Caki2 (cell line): Measurements from ENCODE around the gene CCDC92. TPM values are rescaled to one million over a fixed set of nuclear protein-coding genes. Genes with fewer than 3 reads are reported as not detected.
"Not testable (repeated sequence)": the region's sequence is repeated elsewhere in the genome, so short reads cannot be mapped to it uniquely, and the experiment has no call there.

Experiments
- DNase-seq: peaks from one replicate; pipeline ENCODE4 v3.0.0-alpha.2; 2015; ENCODE audit warnings: low read depth
- in situ Hi-C: cut with HindIII; loops from 2 replicates; pipeline ENCODE4 v1.10.0; 2016; ENCODE audit warnings: low sequenced_read_pairs, low pct_unique_long_range_greater_than_20kb, mixed read lengths
- total RNA-seq: library from RNA; depleted of rRNA; stranded (reverse); fragments of >200 nt; shearing (Covaris generic); gene quantifications from 2 replicates; pipeline ENCODE4 v1.2.3, GENCODE V29; 2014; ENCODE audit warnings: low replicate concordance

Gene CCDC92
- total RNA-seq, 1 experiment from 2014 or later, result 3.5 TPM

DNA sequence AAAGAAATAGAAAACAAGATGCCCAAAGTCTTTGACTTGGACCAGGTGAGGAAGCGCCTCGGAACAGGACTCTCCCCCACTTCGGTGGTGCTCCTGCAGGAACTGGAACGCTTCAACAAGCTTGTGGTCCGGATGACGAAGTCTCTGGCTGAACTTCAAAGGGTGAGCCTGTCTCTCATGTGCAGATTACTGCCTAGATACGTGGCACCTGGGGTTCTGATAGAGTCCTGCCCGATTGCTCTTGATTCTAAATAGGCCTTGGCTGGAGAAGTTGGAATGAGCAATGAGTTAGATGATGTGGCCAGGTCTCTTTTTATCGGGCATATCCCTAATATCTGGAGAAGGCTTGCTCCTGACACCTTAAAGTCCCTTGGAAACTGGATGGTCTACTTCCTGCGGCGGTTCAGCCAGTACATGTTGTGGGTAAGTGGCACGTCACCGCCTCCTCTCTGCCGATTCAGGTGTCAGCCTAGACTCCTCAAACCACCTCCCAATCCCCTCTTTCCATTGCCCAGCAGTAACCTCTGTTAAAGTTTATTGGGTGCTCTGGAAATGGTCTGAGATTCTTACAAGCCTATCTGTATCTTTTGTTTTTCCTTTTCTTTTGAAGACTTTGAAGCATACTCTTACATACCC, 40.8 kb downstream of the CCDC92 start:
- in situ Hi-C loops, result no loop called here

GRCh38 chr12:123929946-123930583, 42.6 kb downstream of the CCDC92 start:
- DNase-seq, result no peak
- in situ Hi-C loops, result no loop called here

More for the DNA sequence above, 40.8 kb downstream of the CCDC92 start:
- DNase-seq, result no peak

GRCh38 chr12:123928897-123929296, 43.7 kb downstream of the CCDC92 start:
- DNase-seq, result no peak
- in situ Hi-C loops, result no loop called here

DNA sequence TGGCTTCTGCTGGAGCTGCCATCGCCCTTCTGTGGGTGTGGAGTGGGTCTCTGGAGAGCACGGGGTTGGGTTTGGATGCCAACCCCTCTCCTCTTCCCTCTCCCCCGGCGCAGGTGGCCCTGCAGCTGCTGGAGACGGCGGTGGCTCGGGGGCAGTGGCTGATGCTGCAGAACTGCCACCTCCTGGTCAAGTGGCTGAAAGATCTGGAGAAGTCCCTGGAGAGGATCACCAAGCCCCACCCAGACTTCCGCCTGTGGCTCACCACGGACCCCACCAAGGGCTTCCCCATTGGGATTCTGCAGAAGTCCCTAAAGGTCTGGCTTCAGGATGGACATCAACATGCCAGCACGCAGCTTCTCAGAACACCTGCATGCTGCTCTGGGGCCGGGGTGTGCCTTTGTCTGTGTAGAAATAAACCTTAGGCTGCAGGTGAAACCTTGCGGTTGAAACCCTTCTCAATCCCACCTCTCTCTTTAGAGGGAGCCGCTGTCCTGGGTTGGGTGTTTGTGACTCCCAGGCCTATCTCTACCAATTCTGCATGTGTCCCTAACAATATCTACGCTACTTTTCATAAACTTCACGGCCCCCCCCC, 44.3 kb downstream of the CCDC92 start:
- in situ Hi-C loops, result no loop called here
- DNase-seq, result no peak

DNA sequence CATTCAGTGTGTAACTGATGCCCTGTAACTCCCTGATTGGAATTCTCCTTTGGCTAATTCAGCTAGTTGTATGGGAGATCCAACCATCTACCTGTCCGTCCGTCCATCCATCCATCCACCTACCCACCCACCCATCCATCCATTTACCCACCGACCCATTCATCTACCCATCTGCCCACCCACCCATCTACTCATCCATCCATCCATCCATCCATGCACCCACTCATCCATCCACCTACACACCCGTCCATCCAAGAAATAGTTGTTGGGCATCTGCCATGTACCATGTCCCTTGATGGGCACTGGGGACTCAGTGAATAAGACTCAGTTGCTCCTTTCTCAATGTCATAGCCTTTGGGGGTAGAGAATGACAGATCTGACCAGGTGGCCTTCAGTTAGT, 48.1 kb downstream of the CCDC92 start:
- DNase-seq, result no peak
- in situ Hi-C loops, result no loop called here

DNA sequence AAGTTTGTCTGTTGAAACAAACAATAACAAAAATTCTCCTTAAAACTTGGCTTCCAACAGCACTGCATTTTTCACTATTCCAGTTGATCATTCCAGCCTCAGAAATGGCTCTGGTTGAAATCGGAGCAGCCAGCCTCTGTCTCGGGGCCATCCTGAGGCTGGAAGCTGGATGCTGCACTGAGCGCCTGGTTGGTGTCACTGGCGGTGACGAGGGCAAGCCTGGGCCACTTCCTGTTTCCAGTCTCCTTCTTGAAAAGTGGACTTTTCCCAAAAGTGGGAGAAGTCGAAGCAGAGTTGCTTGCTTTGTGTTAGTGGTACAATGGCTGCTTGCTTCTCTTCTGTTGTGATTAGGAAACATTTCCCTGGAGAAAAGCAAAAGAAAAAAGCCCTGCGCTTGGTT, 48.7 kb downstream of the CCDC92 start:
- in situ Hi-C loops, result no loop called here
- no peak for DNase-seq

DNA sequence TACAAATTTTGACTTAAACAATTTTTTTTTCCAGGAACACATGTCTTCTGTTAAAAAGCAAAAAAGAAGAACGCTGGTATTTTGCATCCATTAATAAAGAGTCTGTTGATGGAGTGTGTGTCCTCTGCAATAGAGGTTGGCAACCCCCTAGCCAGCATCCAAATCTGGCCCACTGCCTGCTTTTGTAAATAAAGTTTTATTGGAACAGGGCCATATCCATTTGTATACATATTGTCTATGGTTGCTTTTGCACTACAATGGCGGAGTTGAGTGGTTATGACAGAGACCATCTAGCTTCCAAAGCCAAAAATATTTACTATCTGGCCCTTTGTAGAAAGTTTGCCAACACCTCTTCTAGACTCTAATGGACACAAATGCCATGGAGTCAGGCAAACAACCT, 49.6 kb downstream of the CCDC92 start:
- in situ Hi-C loops, result no loop called here
- DNase-seq, result no peak

DNA sequence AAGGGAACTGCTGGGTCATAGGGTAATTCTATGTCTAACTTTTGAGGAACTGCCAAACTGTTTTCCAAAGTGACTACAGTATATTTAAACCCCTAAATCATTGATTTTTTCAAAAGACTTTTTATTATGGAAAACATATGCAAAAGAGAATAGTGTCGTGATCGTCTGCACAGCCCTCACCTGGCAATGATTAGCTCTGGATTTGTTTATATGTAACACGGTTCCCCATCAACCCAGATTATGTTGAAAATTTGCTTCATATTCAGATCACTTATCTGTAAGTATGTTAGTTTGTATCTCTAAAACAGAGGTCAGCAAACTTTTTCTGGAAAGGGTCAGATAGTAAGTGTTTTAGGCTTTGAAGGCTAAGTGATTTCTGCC, 52.7 kb downstream of the CCDC92 start:
- in situ Hi-C loops, result no loop called here
- DNase-seq, result no peak

DNA sequence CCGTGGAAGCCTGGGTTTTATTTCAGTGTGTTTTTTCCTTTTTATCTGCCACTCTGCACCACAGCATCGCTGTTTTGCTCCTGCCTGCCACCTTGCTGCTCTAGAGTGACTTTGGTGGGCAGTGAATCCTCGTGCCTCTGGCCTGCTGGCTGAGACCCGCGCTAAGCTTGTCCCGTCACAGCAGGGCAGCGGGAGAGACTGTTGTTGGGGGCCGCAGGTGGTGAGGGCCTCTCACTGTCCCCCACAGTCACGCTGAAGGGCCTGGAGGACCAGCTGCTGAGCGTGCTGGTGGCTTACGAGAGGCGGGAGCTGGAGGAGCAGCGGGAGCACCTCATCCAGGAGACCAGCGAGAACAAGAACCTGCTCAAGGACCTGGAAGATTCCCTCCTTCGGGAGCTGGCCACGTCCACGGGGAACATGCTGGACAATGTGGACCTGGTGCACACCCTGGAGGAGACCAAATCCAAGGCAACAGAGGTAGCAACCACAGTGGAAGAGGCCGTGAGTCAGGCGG, 55.2 kb downstream of the CCDC92 start:
- in situ Hi-C loops, result no loop called here

GRCh38 chr12:123916729-123917128, 55.9 kb downstream of the CCDC92 start:
- no peak for DNase-seq
- in situ Hi-C loops, result no loop called here

More for the DNA sequence above, 55.2 kb downstream of the CCDC92 start:
- DNase-seq, result no peak

DNA sequence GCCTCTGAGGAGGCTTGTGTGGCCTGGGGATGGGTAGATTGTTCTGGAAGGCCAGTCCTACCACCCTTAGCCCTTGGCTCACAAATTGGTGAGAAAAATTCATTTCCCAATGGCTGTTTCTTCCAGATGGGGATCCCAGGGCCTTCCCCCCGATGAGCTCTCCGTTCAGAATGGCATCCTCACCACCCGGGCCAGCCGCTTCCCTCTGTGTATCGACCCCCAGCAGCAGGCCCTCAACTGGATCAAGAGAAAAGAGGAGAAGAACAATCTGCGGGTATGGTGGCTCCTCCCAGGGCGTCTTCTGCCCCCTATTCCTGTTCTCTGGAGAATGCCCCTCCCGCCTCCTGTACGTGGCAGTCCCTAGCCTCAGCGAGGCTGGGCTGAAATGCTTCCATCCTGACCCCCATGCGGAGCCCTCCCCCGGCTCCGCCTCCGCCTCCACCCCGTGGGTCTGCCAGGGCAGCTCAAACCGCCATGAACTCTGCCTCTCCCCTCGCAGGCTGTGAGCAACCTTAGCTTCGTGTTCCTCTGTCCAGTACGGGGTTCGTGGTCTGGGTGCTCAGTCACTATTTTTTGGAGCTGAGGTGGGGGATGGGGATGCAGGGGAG, 57.8 kb downstream of the CCDC92 start:
- in situ Hi-C loops, result no loop called here
- no peak for DNase-seq

DNA sequence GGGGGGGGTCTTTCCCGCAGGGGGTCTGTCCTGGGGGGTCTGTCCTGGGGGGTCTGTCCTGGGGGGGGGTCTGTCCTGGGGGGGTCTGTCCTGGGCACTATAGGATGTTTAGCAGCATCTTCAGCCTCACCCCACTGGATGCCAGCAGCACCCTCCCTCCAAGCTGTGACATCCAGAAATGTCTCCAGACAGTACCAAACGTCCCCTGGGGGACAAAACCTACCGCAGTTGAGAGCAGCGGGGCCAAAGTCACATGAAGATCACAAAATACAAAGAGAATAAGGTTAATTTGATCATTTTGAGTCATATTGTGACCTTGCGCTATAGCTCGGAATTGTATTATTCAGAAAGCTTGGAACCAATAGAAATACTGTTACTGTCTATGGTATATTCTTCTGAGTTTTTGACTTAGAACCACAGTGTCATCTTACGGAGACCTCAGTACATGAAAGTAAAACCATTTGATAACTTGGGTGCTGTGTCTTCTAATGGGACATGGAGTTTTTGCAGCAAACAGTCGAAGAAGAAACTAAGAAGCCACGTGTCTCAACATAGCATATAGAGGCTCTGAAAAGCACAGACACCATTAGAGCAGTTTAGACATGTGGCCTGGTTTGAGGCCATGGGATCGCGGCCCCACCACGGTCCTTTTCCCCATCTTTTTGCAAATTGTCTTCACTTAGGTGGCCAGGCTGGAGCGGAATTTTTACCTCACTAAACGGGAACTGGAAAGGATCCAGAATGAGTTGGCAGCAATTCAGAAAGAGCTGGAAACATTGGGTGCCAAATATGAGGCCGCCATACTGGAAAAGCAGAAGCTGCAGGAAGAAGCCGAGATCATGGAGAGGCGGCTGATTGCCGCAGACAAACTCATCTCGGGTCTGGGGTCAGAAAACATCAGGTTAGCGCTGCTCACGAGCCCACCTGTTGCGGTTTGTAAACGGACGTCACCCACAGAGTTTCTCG, 59.9 kb downstream of the CCDC92 start:
- peak; percentile 12 for DNase-seq
- in situ Hi-C loops, result no loop called here

GRCh38 chr12:123911672-123912409, 60.8 kb downstream of the CCDC92 start:
- DNase-seq, in situ Hi-C loops: not testable (repeated sequence)

- in situ Hi-C loops, result no loop called here
- DNase-seq, result peak; percentile 14
Measured at GRCh38 chr12:123910761-123911193, 61.9 kb downstream of the CCDC92 start.

DNA sequence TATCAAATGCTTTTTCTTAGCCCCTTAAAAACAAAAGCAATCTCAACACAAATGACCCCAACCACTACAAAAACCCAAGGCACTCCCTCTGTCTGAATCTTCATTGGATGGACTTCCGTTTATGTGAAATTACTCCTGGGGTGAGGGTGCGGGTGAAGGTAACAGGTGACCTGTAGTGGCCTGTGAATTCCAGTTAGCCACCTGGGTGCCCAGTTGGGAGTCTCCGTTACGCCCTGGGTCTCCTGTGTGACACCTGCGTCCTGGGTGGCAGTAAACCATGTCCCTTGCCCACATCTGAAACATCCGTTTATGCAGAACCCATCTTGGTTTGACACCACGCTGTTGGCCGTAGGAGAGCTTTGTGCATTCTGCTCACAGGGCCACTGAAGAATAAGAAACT, 62.6 kb downstream of the CCDC92 start:
- DNase-seq, result no peak
- in situ Hi-C loops, result no loop called here

- in situ Hi-C loops, result no loop called here
- no peak for DNase-seq
Measured at GRCh38 chr12:123908884-123909725, 63.5 kb downstream of the CCDC92 start.
